ENCODE data around the gene MYRIP.

MYRIP gene

DNA sequence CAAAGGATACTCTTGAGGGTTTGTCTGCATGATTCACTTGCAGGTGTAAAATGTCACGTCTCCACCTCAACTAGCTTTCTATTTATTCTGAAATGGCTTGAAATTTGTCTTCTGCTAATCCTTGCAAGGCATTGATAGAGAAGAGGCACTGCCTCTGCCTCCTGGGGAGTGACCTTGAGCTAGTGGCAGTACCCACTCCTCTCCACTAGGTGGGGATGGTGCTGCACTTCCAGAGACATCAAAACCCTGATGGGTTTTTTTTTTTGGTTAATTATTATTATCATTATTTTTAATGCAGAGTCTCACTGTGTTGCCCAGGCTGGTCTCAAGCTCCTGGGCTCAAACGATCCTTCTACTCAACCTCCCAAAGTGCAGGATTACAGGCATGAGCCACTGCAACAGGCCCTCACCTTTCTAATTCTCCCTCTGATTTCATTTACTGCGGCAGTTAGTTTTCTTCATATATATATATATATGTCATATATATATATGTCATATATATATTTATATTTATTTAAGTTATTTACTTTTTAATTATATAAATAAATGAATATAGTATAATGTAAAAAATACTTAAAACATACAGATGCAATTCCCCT is 382.5 kb downstream of the MYRIP start:
- peak; percentile 83 for DNase-seq

DNA sequence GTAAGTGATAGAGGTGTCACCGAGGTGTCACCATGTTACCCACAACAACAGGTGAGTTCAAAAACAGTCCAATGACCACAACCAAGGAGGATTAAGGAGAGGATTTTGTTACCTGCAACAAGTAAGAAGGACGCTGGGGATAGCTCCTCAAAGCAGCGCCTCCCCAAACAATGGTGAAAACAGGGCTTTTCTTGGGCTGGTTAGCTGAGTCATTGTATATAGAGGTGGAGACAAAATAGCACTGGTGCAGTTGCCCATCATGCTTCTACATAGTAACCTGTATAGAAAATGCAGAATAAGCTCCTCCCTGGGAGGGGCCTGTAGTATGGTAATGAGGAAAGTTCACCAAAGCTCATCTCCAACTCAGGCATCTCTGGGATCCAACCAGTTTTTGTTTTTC is 383.2 kb downstream of the MYRIP start:
- peak; percentile 35 for DNase-seq

DNA sequence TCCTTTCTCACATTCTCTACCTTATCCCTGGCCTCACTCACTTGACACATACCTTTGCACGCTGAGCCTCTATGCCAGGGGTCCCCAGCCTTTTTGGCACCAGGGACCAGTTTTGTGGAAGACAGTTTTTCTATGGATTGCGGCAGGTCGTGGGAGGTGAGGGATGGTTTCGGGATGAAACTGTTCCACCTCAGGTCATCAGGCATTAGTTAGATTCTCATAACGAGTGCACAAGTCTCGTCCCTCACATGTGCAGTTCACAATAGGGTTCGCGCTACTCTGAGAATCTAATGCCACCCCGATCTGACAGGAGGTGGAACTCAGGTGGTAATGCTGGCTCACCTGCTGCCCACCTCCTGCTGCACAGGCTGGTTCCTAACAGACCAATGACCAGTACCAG is 387.6 kb downstream of the MYRIP start:
- DNase-seq, result no peak

DNA sequence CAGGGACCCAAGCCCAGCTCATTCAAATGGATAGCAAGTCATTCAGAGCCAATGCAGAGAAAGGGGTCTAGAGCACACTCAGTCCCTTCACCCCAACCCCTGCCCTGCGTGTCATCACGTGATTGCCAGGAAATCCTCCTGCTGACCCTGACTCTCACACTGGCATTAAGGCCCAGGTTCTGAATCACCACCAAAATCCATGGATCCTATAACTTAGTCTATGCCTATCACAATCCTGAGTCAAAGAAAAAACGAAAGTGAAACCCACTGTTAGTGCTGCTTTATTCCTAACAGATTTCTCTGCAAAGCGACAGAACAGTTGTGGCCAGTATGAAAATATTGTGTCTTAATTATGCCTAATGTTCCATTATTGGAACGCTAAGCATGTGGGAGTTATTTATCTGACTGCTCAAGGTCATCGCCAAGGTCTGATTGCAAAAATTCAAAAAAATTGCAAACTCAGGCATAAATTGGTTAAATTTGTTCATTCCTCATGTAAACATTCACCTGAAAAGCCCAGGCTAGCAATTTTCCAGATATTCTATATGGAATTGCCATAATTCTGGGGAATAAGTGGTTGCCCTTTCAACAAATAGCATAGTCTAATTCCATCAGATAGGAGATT is 391.4 kb downstream of the MYRIP start:
- DNase-seq, result no peak

DNA sequence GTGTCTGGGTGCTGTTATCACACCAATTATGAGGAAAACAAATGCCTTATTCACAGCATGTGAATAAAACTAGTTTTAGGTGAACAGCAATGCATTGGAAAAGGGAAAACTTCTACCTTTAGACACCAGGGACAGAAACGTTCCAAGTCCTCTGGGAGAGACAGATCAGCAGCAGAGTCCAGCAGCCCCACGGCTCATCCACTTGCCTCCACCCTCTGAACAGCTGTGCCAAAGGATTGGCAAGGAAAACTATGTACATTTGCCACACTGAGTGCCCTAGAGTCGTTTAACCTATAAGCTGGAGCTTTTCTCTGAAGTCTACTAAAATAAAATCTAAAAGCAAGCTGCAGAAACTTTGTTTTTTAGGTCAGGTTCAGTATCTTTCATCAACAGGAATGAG is 392.4 kb downstream of the MYRIP start:
- DNase-seq, result no peak

DNA sequence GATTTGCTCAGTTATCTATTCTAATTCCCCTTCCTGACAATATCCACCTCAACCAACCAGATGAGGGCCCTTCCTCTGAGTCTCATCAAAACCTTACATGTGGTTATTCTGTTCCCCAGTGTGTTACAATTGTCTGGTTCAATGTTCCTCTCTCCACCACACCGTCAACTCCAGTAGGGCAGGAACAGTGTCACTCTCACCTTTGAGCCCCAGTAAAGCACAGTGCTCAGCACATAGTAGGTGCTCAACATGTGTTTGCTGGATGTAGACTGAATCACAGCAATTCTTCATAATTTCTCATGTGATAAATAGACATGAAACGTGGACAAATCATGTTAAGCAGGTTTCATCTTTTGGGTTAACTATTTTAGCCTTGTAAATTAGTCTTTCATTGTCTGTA is 397.1 kb downstream of the MYRIP start:
- DNase-seq, result no peak

DNA sequence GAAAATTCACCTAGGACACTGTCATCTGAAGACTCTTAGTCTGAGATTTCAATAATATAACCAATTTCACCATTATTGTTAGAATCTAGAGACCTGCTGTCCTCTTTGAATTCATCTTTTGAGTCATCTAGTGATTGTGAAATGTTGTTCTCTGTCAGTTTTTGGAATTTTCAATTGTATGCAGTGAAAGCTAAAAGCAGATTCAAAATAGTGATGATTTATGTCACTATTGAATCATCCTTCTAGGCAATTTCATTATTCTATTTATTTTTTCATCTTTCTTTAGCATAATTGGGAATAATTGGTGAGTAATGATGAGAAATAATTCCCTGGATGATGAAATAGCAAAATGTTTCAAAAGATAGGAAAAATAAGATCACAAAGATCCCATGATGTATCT is 398.4 kb downstream of the MYRIP start:
- no peak for DNase-seq

DNA sequence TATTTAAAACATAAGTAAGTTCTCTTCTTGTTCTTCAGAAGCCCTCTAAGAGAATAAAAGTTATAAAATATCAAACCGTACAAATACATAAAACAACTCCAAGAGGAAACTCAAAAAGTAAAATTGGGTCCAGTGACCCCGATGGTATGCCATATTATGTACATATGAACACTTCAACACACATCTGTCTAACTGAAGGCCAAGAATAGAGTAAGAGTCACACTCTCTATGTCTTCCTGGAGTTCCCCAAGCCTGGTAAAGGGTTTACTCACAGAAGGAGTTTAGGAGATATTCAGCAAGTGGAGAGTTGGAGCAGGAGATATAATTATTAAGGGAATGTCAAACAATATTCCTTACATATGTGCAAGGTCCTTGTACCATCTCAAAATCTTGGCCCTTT is 398.8 kb downstream of the MYRIP start:
- DNase-seq, result no peak

DNA sequence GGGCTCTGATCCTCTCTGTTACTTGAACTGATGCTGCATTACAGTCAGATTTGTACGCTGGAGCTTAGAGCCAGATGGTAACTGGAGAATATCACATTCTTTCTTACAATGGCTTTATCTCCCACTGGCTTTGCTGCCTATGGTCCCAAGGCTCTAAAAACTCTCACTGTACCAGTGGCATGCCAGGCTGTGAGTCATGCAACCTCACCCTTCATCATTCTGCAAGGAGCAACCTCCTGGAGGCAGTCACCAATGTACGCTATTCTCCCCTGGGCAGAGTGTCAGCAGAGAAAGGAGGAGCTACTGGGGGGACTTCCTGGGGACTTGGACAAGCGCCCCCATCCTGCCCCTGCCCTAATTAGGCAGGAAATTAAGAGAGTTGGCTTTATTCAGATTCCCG is 402.2 kb downstream of the MYRIP start:
- no peak for DNase-seq

DNA sequence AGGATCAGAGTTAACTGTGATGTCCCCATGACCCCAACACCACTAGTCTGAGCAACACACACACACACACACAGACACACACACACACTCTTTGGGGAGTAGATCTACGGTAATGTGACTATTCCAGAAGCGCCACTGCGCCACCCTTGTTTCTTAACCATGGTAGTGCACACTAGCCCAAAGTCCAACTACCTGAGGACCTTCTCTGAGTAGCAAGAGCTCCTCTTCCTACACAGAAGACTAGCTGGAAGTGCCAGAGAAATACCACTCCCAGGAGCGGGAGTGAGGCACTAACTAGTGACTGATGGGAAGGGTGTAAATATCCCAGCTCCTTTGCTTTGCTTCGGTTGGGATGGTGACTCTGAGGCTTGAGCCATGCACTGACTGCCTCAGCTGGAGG is 404.1 kb downstream of the MYRIP start:
- no peak for DNase-seq

DNA sequence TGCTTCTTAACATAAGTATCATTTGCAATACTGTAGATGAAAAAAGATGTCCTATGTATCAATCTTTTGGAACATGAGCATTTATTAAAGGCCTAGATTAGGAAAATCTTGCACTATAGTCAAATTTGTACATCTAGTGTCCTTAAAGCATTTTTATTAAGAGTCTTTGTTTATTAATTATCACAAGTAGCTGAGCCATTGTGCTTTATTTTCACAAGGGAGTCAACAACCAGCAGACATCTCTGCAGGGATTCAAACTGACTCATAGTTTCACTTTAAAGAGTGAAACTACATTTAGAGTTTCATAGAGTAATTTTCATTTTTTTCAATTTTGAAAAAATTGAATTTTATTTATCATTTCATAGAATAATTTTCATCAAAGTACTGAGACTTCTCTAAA is 405.6 kb downstream of the MYRIP start:
- no peak for DNase-seq

DNA sequence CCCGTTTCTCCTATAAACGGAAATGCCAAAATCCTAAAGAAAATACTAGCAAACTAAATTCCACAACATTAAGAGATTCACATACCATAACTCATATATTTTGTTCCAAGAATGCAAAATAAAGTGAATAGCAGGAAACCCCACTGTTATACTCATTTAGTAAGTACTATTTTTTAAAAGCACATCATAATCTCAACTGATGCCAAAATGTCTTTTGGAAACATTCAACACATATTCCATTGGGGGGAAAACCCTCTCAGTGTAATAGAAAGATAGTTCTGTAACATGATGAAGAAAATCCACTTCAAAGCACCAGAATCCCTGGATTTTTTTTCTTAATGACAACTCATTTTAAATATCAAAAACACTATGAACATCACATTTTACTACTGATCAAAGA is 407.1 kb downstream of the MYRIP start:
- no peak for DNase-seq

DNA sequence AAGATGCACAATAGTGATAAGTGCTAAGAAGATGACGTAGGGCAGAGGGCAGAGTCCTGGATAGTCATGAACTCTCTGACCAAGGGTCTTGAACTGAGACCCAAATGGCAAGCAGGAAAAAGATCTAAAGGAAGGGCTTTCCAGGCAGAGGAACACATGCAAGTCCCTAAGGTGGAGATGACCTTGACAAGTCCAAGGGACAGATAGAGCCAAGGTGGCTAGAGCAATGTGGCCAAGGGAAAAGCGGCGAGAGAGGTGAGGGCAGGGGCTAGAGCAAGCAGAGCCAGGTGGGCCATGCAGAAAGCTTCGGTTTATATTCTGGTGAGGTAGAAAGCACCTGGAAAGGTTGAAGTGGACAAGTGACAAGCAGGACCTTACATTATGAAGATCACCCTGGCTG is 414.4 kb downstream of the MYRIP start:
- DNase-seq, result no peak

DNA sequence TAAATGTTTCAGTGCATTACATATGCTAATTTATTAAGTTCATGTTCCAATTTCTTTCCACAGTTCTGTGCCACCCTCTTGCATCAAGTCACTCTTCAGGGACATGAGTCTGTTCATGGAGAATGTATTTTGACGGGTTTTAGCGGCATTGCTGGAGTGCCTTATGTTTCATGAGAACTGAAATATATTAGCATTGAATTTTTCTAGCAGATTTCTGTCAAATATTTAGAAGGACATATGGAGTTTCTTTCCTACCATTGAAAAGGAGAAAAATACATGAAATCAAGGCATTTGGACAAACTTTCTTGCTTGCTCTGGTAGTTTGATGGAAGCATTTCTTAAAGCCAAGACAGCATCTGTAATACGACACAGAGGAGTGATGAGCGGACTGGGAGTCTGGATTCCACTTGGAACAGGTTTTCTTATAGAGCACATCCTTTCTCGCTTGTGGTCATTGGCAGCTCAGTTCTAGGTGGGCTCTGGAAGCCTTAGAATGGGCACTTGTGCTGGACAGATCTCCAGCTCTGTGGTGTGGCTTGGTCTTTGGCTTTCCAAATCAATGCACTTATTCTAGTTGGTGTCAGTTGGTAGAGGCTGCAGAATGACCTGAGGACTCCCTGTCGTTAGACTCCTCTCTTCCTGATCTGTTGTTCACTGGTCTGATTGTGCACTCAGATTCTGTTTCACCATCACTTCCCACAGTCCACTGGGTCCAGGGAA is 415.5 kb downstream of the MYRIP start:
- DNase-seq, result no peak

DNA sequence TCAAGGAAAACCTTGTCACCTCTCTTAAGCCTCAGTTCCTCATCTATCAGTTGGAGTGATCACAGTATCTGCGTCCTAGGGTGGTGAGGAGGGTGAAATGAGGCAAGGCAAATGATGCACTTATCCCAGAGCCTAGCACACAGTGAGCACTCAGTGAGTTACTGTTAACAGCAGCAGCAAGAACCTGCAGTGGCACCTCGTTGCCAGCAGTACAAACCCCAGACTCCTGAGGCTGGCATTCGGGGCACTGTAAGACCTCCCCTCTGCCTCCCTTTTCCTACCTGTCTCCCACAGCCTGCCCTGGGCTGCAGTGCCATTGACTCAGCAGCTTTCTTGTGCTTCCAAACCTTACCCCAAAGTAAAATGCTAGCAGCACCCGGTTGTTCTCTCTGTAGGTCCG is 417.2 kb downstream of the MYRIP start:
- DNase-seq, result no peak

DNA sequence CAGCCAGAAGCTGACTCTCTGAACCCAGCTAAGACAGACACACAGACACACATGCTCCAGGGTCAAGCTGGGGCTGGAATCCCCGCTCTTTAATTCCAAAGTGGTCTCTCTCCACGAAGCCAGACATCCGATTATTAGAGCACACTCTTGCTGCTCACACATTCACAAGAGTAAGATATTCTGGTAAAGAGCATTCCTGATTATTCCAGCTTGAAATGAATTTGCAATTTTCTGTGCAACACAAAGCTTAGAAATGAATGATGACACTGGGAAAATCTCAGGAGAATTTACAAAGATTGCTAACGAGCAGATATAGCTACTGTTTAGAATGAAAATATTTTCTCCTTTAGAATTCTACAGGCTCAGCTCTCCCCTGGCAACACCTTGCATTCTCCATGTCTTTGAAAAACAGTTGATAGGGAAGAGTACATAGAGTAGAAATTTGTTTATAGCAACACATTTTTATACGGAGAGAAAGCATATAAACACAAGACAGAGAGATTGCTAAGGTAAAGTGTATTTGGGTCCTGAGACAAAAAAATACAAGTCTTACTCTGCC is 419.5 kb downstream of the MYRIP start:
- DNase-seq, result no peak

DNA sequence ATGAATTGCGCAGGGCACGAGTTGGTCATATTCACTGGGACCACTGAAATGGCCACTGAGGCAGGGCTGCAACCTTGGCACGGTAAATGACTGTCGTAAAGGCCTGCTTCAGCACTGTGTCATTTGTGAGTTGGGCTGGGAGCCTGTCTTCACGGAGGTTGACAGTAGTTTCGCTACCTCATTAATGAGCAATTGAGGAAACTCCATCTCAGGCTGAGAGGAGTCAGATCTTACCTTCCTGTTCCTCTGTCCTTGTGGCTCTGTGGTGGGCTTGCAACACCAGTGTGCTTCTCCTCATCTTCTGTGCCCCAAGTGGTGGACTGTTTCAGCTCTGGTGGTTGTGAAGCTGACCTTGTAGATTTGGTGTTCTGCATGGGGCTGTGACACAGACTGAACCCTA is 420.0 kb downstream of the MYRIP start:
- DNase-seq, result peak; percentile 71

DNA sequence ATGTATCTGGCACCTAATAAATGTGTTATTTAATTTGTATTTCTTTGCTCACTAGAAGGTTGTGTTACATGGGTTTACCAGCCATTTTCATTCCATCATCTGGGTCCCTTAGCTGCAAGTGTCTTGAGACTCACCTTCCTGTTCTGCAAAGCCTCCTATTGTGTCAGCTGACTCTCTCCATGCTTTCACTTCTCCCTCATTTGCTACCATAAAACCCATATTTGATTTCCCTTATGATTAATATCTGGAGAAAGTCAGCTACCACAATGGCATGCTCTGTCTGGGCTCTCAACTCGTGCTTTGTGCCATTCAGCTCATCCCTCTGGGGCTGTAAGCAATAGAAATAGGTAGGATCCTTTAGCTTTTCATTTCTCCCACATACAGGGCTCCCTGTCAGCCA is 420.6 kb downstream of the MYRIP start:
- DNase-seq, result peak; percentile 5

DNA sequence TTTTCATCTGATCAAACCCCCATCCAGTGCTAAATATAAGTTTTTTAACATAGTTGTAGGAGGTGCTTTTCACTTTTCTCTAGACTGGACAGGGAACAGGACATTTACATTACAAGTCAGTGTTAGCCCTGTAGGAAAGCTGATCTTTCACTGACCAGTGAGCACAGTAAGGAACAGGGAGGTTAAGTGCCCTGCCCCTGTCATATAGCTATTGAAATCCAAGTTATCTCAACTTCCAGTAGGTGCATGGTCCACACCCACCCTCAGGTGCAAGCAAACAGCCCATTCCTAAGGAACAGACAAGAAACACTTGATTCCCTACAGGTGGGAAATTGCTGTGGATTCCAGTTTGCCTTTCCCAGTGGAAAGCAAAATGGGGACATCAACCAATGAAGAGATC is 421.0 kb downstream of the MYRIP start:
- no peak for DNase-seq

DNA sequence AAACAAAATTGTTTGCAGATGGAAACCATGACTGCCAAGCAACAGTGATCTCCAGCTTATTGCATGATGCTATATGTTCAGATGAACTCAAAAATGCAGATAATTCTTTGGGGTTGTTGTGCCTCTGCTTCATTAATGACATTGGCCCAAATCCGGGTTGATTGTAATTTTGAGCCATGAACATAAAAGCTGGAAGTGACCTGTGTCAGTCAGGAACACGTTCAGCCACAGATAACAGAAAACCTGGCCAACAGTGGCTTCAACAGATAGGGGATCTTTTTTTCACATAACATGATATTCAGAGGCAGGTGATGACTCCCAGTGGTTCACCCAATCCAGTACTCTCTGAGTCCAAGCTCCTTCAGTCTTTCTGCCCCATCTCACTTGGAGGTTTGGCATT is 423.2 kb downstream of the MYRIP start:
- DNase-seq, result no peak

DNA sequence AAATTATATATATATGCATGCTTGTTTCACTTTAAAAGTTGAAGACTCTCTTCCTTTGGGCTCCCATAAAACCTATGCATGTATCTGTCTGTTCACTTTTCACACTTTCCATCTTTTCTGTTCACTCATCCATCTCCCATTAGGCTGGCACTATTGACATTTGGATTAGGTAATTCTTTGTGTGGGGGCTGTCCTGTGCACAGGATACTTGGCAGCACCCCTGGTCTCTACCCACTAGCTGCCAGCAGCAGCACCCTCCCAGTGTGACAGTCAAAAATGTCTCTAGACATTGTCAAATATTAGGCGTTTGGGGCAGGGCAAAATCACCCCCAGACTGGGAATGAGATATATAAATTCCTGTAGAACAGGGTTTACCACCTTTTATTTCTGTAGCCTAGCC is 427.8 kb downstream of the MYRIP start:
- DNase-seq, result no peak

DNA sequence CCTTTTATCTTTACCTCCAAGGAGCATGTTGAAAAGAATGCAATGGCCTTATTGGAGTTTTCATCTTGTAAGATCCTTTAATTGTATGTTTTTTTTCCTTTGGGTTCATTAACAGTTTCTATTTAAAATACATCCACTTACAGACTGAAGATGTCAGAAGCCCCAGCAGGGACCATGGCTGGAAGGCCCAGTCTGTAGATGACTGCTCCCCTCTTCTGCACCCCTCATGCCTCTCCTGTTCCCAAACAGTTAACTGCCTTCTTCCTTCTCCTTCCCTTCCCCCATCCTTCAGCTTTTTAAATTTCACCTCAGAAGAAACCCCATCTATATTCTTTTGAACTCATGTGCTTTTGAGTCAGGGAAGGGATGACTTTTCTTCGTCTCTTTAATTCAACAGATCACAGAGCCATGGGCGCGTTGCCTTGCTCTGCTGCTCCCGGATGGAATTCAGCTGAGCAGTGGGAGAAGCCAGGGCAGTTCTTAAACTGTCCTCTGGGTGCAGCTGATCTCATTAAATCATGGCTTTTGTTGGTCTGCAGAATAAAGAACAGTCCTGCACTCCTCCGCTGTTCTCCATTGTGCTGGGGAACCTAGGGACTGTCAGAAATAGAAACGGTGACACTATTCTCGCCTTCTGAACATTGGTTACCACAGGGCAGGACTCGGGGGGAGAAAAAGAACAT is 428.6 kb downstream of the MYRIP start:
- DNase-seq, result no peak

DNA sequence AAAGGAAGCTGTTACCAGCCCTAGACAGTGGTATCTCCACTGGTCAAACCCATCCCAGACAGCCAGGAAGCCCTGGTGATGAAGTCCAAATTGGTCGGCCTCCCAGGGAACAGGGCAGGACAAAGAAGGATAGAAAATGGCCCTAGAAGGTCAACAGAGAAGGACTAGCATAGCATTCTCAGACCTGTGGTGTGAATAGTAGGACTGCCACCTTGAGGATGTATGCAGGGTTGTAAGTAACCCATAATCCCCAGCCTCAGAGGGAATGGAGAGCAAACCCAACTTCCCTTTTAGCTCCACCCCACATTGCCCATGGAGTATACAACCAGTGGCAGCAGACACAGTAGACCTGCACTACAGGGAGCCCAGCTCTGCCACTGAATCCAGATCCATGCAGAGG is 431.5 kb downstream of the MYRIP start:
- peak; percentile 24 for DNase-seq

DNA sequence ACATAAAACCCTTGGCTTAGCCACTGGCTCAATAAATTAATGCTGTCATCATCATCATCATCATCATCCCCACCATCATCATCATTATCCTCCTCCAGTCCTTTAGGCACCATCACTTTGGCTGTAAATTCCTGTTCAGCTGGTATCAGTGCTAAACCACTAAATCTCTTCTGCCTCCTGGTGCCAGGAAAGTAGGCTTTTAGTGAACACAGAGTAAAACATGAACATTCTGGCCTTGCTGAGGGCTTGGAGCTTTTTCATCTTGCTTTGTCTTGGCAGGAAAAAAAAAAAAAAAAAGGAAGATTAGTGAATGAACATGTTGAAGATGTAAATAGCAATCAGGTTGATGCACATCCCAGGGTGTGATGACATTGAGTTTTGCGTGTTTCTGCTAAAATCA is 432.8 kb downstream of the MYRIP start:
- DNase-seq, result no peak
